Aorta (tissue), 5 donors: ENCODE measurements around the gene PTPRN2. TPM values are rescaled to one million over a fixed set of nuclear protein-coding genes. Genes with fewer than 3 reads are reported as not detected.

Experiments
- ATAC-seq: fragments of 200-7000 bp; cut with Tn5 transposase; one replicate; pipeline ENCODE4 v1.9.1; 2022; ENCODE audit warnings: moderate library complexity; ENCODE audit not compliant: low FRiP score
- DNase-seq, 2 donors: peaks; one replicate each; pipeline ENCODE4 v3.0.0-alpha.2; 2020
- H3K27ac ChIP-seq, 2 donors: one replicate each; pipeline ENCODE4 v1.5.1; 2013; ENCODE audit warnings: low read length in 2 of 2, mild to moderate bottlenecking in 2 of 2, moderate library complexity in 2 of 2, control low read depth in 1 of 2, inconsistent platforms in 1 of 2, low read depth in 1 of 2
- H3K27me3 ChIP-seq, 2 donors: one replicate each; pipeline ENCODE4 v1.6.1; 2013; ENCODE audit warnings: control low read depth in 1 of 2, low read length in 1 of 2, mild to moderate bottlenecking in 1 of 2, moderate library complexity in 1 of 2; ENCODE audit not compliant: insufficient read depth in 2 of 2, control insufficient read depth in 1 of 2
- H3K36me3 ChIP-seq, 2 donors: one replicate each; pipeline ENCODE4 v1.6.1; 2013; ENCODE audit warnings: control low read depth in 1 of 2, low read length in 1 of 2, mild to moderate bottlenecking in 1 of 2; ENCODE audit not compliant: insufficient read depth in 2 of 2, control insufficient read depth in 1 of 2
- H3K4me1 ChIP-seq, 2 donors: one replicate each; pipeline ENCODE4 v1.6.1; 2013; ENCODE audit warnings: low read length in 2 of 2, control low read depth in 1 of 2, mild to moderate bottlenecking in 1 of 2, moderate library complexity in 1 of 2; ENCODE audit not compliant: insufficient read depth in 2 of 2, control insufficient read depth in 1 of 2
- H3K4me3 ChIP-seq, 2 donors: one replicate each; pipeline ENCODE4 v1.5.1; 2013; ENCODE audit warnings: low read length in 2 of 2, control low read depth in 1 of 2, mild to moderate bottlenecking in 1 of 2
- H3K9me3 ChIP-seq: one replicate; pipeline ENCODE4 v1.6.1; 2013; ENCODE audit warnings: mild to moderate bottlenecking, low read length; ENCODE audit not compliant: control insufficient read depth
- WGBS, 2 donors: extraction: QIAGEN DNeasy Blood & Tissue Kit; methylation state at CpG; one replicate each; pipeline ENCODE4 v1.1.7; 2013; 5-methylcytosine and 5-hydroxymethylcytosine counted together
- intact Hi-C, 2 donors: fragments of 100-400 bp; cut with DNase I; formaldehyde crosslinking; loops; one replicate each; pipeline versions ENCODE4 v1.14.2 to v1.15.0; 2022
- polyA plus RNA-seq, 2 donors: library from polyadenylated mRNA; stranded (reverse); fragments of 200-250 nt; gene quantifications; one replicate each; pipeline ENCODE4 v1.2.3, GENCODE V29; 2013
- total RNA-seq, 2 donors: library from RNA; stranded (reverse); fragmentation: NEBNext Ultra II Directional; extraction: Animal tissue kit (Norgen Biotek cat#: 25700); gene quantifications; one replicate each; pipeline ENCODE4 v1.2.1, GENCODE V29; 2021
- donor health status: healthy with polysubstance abuse.
- donor health status: Bipolar disorder and iron deficiency.
- donor health status: DM: no; HTN: no; CAD: no.
- donor health status: DM: no; HTN: no; CAD: no.
- donor health status: DM: yes; HTN: yes; CAD: no.

The PTPRN2 gene
- total and polyA plus RNA-seq, 4 donors, result 0.67 to 3.3 (median 1.4) TPM

DNA sequence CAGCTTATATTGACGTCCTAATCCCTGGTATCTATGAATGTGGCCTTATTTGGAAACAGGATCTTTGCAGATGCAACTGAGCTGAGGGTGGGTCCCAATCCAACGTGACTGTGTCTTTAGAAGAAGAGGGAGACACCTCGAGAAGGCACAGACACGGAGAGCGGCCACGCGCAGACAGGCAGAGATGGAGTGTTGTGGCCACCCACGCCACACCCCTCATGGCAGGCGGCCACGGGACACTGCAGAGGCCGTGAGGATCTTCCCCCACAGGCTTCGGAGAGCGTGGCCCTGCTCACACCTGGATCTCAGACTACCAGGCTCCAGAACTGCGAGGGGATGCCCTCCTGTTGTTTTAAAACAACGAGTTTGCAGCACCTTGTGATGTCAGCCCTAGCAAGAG, 1005.9 kb downstream of the PTPRN2 start:
- H3K4me1 ChIP-seq, result no peaks in the 10 kb centered on the region
- no peaks in the 10 kb centered on the region for H3K36me3 ChIP-seq
- H3K27me3 ChIP-seq, result no peaks in the 10 kb centered on the region
- 73 to 75% methylated on average over 15 of the region's 15 CpGs for WGBS, 2 donors
- H3K27ac ChIP-seq, result no peak overlapping the region
- intact Hi-C loops, result no loop called here
- H3K9me3 ChIP-seq, result no peaks in the 10 kb centered on the region
- DNase-seq, result peak in 1 of 2 donors; percentile 39
- ATAC-seq, result no peak
- no peak overlapping the region for H3K4me3 ChIP-seq

DNA sequence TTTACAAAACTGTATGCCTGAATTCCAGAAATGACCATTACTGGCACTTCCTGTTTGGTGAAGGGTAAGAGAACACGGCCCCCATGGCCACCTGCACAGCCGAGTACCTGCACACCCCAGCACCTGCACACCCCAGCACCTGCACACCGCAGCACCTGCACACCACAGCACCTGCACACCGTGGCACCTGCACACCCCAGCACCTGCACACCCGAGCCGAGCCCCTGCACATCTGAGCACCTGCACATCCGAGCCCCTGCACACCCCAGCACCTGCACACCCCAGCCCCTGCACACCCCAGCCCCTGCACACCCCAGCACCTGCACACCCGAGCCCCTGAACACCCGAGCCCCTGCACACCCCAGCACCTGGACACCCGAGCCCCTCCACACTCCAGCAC, 1007.3 kb downstream of the PTPRN2 start:
- ATAC-seq (no peak), DNase-seq (peak in 1 of 2 donors; percentile 36)
- H3K27ac ChIP-seq, result no peak overlapping the region
- H3K36me3 ChIP-seq, result no peaks in the 10 kb centered on the region
- H3K27me3 ChIP-seq, result no peaks in the 10 kb centered on the region
- no peaks in the 10 kb centered on the region for H3K4me1 ChIP-seq
- 80 to 81% methylated on average over 9 to 10 of the region's 10 CpGs for WGBS, 2 donors
- H3K9me3 ChIP-seq, result no peaks in the 10 kb centered on the region
- intact Hi-C loops, result no loop called here
- H3K4me3 ChIP-seq, result no peak overlapping the region

- no peak overlapping the region for H3K27ac ChIP-seq
- WGBS, 2 donors, result 55 to 64% methylated on average over 16 of the region's 16 CpGs
- intact Hi-C loops, result no loop called here
- no peaks in the 10 kb centered on the region for H3K4me1 ChIP-seq
- ATAC-seq, result no peak
- no peak overlapping the region for H3K4me3 ChIP-seq
- no peaks in the 10 kb centered on the region for H3K9me3 ChIP-seq
- no peaks in the 10 kb centered on the region for H3K27me3 ChIP-seq
- H3K36me3 ChIP-seq, result no peaks in the 10 kb centered on the region
- peak in 1 of 2 donors; percentile 62 for DNase-seq
Measured at GRCh38 chr7:157579425-157579824, 1008.2 kb downstream of the PTPRN2 start.

DNA sequence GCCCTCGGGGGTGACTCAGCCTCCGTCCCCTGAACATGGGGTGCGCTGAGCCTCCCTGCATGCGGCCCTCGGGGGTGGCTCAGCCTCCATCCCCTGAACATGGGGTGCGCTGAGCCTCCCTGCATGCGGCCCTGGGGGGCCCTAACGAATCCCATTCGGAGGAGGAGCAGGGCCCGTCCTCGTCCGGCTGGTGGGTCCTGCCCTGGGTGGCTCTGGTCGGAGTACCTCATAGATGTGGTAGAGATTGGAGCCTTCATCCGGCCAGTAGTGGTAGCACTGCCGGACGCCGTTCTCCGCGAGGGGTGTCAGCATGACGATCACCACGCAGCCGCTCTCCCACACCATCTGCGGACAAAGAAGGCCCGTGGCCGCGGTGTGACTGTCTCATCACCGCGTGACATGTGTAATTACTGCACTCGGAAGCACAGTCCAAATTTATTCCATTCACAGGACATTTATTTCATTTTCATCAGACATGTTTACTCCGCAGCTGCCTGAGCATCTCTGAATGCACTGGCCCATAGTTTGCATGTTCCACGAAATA, 1009.8 kb downstream of the PTPRN2 start:
- DNase-seq, result peak in 1 of 2 donors; percentile 61
- Histone ChIP-seq H3K4me3 (no peak overlapping the region), H3K27me3 (no peaks in the 10 kb centered on the region), H3K27ac (no peak overlapping the region), H3K4me1 (no peaks in the 10 kb centered on the region), H3K9me3 (no peaks in the 10 kb centered on the region), H3K36me3 (no peaks in the 10 kb centered on the region)
- no peak for ATAC-seq
- intact Hi-C loops, result no loop called here
- 88 to 89% methylated on average over 31 of the region's 31 CpGs for WGBS, 2 donors

GRCh38 chr7:157577061-157577460, 1010.6 kb downstream of the PTPRN2 start:
- H3K4me1 ChIP-seq, result no peaks in the 10 kb centered on the region
- ATAC-seq (no peak), DNase-seq (peak in 1 of 2 donors; percentile 52)
- no peaks in the 10 kb centered on the region for H3K36me3 ChIP-seq
- H3K27ac ChIP-seq, result no peak overlapping the region
- no peaks in the 10 kb centered on the region for H3K9me3 ChIP-seq
- H3K27me3 ChIP-seq, result no peaks in the 10 kb centered on the region
- intact Hi-C loops, result no loop called here
- 84 to 86% methylated on average over 14 of the region's 14 CpGs for WGBS, 2 donors
- H3K4me3 ChIP-seq, result no peak overlapping the region

- Histone ChIP-seq H3K4me1 (no peaks in the 10 kb centered on the region), H3K36me3 (no peaks in the 10 kb centered on the region), H3K9me3 (no peaks in the 10 kb centered on the region), H3K27me3 (no peaks in the 10 kb centered on the region), H3K27ac (no peak overlapping the region), H3K4me3 (no peak overlapping the region)
- DNase-seq, result peak in 1 of 2 donors; percentile 77
- no peak for ATAC-seq
- intact Hi-C loops, result no loop called here
- WGBS, 2 donors, result 33 to 40% methylated on average over 36 of the region's 36 CpGs
Measured at GRCh38 chr7:157576415-157576814, 1011.2 kb downstream of the PTPRN2 start.

DNA sequence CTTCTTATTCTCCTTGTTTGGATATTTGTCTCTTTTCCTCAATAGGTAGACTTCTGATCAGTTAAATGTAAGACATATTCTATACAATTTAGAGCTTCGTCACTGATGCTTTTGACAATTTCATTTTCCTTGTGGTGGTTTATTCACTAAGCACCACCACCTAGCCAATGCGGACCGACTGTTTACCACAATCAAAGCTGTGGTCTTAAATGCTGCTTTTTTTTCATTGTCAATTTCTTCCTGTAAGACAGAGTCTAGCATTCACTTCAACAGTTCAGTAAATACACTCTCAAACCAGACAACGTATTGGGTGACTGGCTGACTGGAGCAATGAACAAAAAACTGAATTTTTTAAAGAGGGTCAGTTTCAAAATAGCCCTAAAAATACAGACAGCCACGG, 1011.8 kb downstream of the PTPRN2 start:
- Histone ChIP-seq H3K9me3 (no peaks in the 10 kb centered on the region), H3K4me3 (no peak overlapping the region), H3K4me1 (no peaks in the 10 kb centered on the region), H3K27me3 (no peaks in the 10 kb centered on the region), H3K36me3 (no peaks in the 10 kb centered on the region), H3K27ac (no peak overlapping the region)
- DNase-seq (no peak), ATAC-seq (no peak)
- intact Hi-C loops, result no loop called here
- WGBS, 2 donors, result 77 to 78% methylated on average over 5 of the region's 5 CpGs

- WGBS, 2 donors, result 64 to 74% methylated on average over 15 of the region's 15 CpGs
- no peaks in the 10 kb centered on the region for H3K9me3 ChIP-seq
- no peaks in the 10 kb centered on the region for H3K27me3 ChIP-seq
- DNase-seq, result peak in 1 of 2 donors; percentile 25
- no peaks in the 10 kb centered on the region for H3K36me3 ChIP-seq
- no peaks in the 10 kb centered on the region for H3K4me1 ChIP-seq
- intact Hi-C loops, result no loop called here
- no peak overlapping the region for H3K4me3 ChIP-seq
- ATAC-seq, result no peak
- no peak overlapping the region for H3K27ac ChIP-seq
Measured at GRCh38 chr7:157574914-157575586, 1012.6 kb downstream of the PTPRN2 start.

GRCh38 chr7:157574120-157574825, 1013.4 kb downstream of the PTPRN2 start:
- Histone ChIP-seq H3K4me1 (no peaks in the 10 kb centered on the region), H3K4me3 (no peak overlapping the region), H3K36me3 (no peaks in the 10 kb centered on the region), H3K9me3 (no peaks in the 10 kb centered on the region), H3K27me3 (no peaks in the 10 kb centered on the region), H3K27ac (no peak overlapping the region)
- WGBS, 2 donors, result 81 to 83% methylated on average over 24 of the region's 24 CpGs
- DNase-seq (peak in 1 of 2 donors; percentile 25), ATAC-seq (no peak)
- intact Hi-C loops, result no loop called here
